Hepatocyte (in vitro differentiated cells): ENCODE data around the gene CDK5.

Experiments used
- CTCF ChIP-seq: fragments of 200-600 bp; sonication (generic); IDR thresholded peaks from 2 replicates; pipeline ENCODE4 v1.5.1; 2016; ENCODE audit warnings: antibody characterized with exemption, mild to moderate bottlenecking; ENCODE audit not compliant: poor library complexity
- EZH2phosphoT487 ChIP-seq: fragments of 200-600 bp; sonication (generic); IDR thresholded peaks from one replicate; pipeline ENCODE4 v1.6.1; 2018; ENCODE audit warnings: antibody characterized with exemption, mild to moderate bottlenecking, low read depth, moderate library complexity; ENCODE audit not compliant: unreplicated experiment, severe bottlenecking

GRCh38 chr7:151100921-151101320, 43.2 kb upstream of the CDK5 start:
- TF ChIP-seq CTCF (no peak), EZH2phosphoT487 (no peak)
